ENCODE data around the gene ACSM2B.
"Not testable (repeated sequence)": the region's sequence is repeated elsewhere in the genome, so short reads cannot be mapped to it uniquely, and the experiment has no call there.

Gene ACSM2B

GRCh38 chr16:20611350-20611902 is 35.3 kb upstream of the ACSM2B start:
- no peak overlapping the region for H3K27ac Mint-ChIP-seq
- H3K4me3 Mint-ChIP-seq, result no peak overlapping the region
- H3K4me1 Mint-ChIP-seq (ENCODE audit: low read depth in 2 of 2), result peaks cover 0 to 3% of the 10 kb centered on the region in 2 donors

GRCh38 chr16:20610892-20611349 is 34.8 kb upstream of the ACSM2B start:
- no peak for DNase-seq
- H3K9me3 Mint-ChIP-seq, result no peaks in the 10 kb centered on the region
- H3K36me3 Mint-ChIP-seq (ENCODE audit: insufficient read depth), result no peaks in the 10 kb centered on the region
- H3K4me3 Mint-ChIP-seq, result no peak overlapping the region
- ATAC-seq (replicated peaks), result no peak
- peaks cover 56 to 70% of the 10 kb centered on the region in 2 donors for H3K27me3 Mint-ChIP-seq
- peaks cover 0 to 3% of the 10 kb centered on the region in 2 donors for H3K4me1 Mint-ChIP-seq (ENCODE audit: low read depth in 2 of 2)
- no peak overlapping the region for H3K27ac Mint-ChIP-seq

More at GRCh38 chr16:20611350-20611902, 35.3 kb upstream of the ACSM2B start:
- DNase-seq, result no peak
- ATAC-seq (replicated peaks), result no peak
- no peaks in the 10 kb centered on the region for H3K9me3 Mint-ChIP-seq
- no peaks in the 10 kb centered on the region for H3K36me3 Mint-ChIP-seq (ENCODE audit: insufficient read depth)
- H3K27me3 Mint-ChIP-seq, result peaks cover 56 to 65% of the 10 kb centered on the region in 2 donors

GRCh38 chr16:20610211-20610891 is 34.2 kb upstream of the ACSM2B start:
- DNase-seq, result no peak
- no peaks in the 10 kb centered on the region for H3K36me3 Mint-ChIP-seq (ENCODE audit: insufficient read depth)
- H3K27ac Mint-ChIP-seq, result no peak overlapping the region
- no peaks in the 10 kb centered on the region for H3K9me3 Mint-ChIP-seq
- H3K4me1 Mint-ChIP-seq (ENCODE audit: low read depth in 2 of 2), result peaks cover 0 to 3% of the 10 kb centered on the region in 2 donors
- H3K4me3 Mint-ChIP-seq, result no peak overlapping the region
- no peak for ATAC-seq (replicated peaks)
- H3K27me3 Mint-ChIP-seq, result peaks cover 56 to 71% of the 10 kb centered on the region in 2 donors

- H3K27me3 Mint-ChIP-seq, result peaks cover 2 to 14% of the 10 kb centered on the region in 2 donors
- not testable (repeated sequence) for H3K36me3 Mint-ChIP-seq (ENCODE audit: insufficient read depth); H3K4me1 Mint-ChIP-seq (ENCODE audit: low read depth in 2 of 2); H3K9me3 Mint-ChIP-seq; H3K27ac Mint-ChIP-seq; DNase-seq; H3K4me3 Mint-ChIP-seq; ATAC-seq (replicated peaks)
Observed at GRCh38 chr16:20602205-20602604, 26.0 kb upstream of the ACSM2B start.

GRCh38 chr16:20599475-20599874 is 23.3 kb upstream of the ACSM2B start:
- DNase-seq; H3K27ac Mint-ChIP-seq; H3K9me3 Mint-ChIP-seq; H3K4me1 Mint-ChIP-seq (ENCODE audit: low read depth in 2 of 2); H3K36me3 Mint-ChIP-seq (ENCODE audit: insufficient read depth); ATAC-seq (replicated peaks); H3K4me3 Mint-ChIP-seq: not testable (repeated sequence)
- H3K27me3 Mint-ChIP-seq, result peaks cover 0 to 11% of the 10 kb centered on the region in 2 donors

GRCh38 chr16:20598832-20599469 is 22.8 kb upstream of the ACSM2B start:
- Mint-ChIP-seq H3K9me3 (no peaks in the 10 kb centered on the region), H3K27me3 (peaks cover 0 to 11% of the 10 kb centered on the region in 2 donors), H3K4me3 (no peak overlapping the region), H3K4me1 (ENCODE audit: low read depth in 2 of 2) (no peaks in the 10 kb centered on the region), H3K36me3 (ENCODE audit: insufficient read depth) (no peaks in the 10 kb centered on the region), H3K27ac (no peak overlapping the region)
- DNase-seq, result no peak
- ATAC-seq (replicated peaks), result no peak

GRCh38 chr16:20595694-20596093 is 19.5 kb upstream of the ACSM2B start:
- not testable (repeated sequence) for DNase-seq; H3K4me3 Mint-ChIP-seq; H3K9me3 Mint-ChIP-seq; ATAC-seq (replicated peaks); H3K27ac Mint-ChIP-seq; H3K4me1 Mint-ChIP-seq (ENCODE audit: low read depth in 2 of 2); H3K36me3 Mint-ChIP-seq (ENCODE audit: insufficient read depth)
- peaks cover 0 to 18% of the 10 kb centered on the region in 2 donors for H3K27me3 Mint-ChIP-seq

GRCh38 chr16:20595068-20595467 is 18.9 kb upstream of the ACSM2B start:
- H3K27ac Mint-ChIP-seq; H3K4me1 Mint-ChIP-seq (ENCODE audit: low read depth in 2 of 2); H3K4me3 Mint-ChIP-seq; H3K36me3 Mint-ChIP-seq (ENCODE audit: insufficient read depth); ATAC-seq (replicated peaks); H3K9me3 Mint-ChIP-seq; DNase-seq: not testable (repeated sequence)
- peaks cover 5 to 24% of the 10 kb centered on the region in 2 donors for H3K27me3 Mint-ChIP-seq

- H3K9me3 Mint-ChIP-seq; ATAC-seq (replicated peaks); DNase-seq; H3K4me3 Mint-ChIP-seq; H3K27ac Mint-ChIP-seq; H3K36me3 Mint-ChIP-seq (ENCODE audit: insufficient read depth); H3K4me1 Mint-ChIP-seq (ENCODE audit: low read depth in 2 of 2): not testable (repeated sequence)
- peaks cover 5 to 24% of the 10 kb centered on the region in 2 donors for H3K27me3 Mint-ChIP-seq
Observed at GRCh38 chr16:20592780-20593179, 16.6 kb upstream of the ACSM2B start.

- not testable (repeated sequence) for DNase-seq; H3K4me1 Mint-ChIP-seq (ENCODE audit: low read depth in 2 of 2); H3K4me3 Mint-ChIP-seq; H3K36me3 Mint-ChIP-seq (ENCODE audit: insufficient read depth); H3K9me3 Mint-ChIP-seq; H3K27ac Mint-ChIP-seq; ATAC-seq (replicated peaks)
- H3K27me3 Mint-ChIP-seq, result peaks cover 5 to 13% of the 10 kb centered on the region in 2 donors
Observed at GRCh38 chr16:20589486-20589885, 13.3 kb upstream of the ACSM2B start.

GRCh38 chr16:20587645-20588074 is 11.5 kb upstream of the ACSM2B start:
- ATAC-seq (replicated peaks); H3K27ac Mint-ChIP-seq; H3K36me3 Mint-ChIP-seq (ENCODE audit: insufficient read depth); H3K27me3 Mint-ChIP-seq; H3K4me3 Mint-ChIP-seq; H3K4me1 Mint-ChIP-seq (ENCODE audit: low read depth in 2 of 2); DNase-seq; H3K9me3 Mint-ChIP-seq: not testable (repeated sequence)

- H3K27ac Mint-ChIP-seq; ATAC-seq (replicated peaks); H3K27me3 Mint-ChIP-seq; H3K9me3 Mint-ChIP-seq; H3K36me3 Mint-ChIP-seq (ENCODE audit: insufficient read depth); H3K4me3 Mint-ChIP-seq; H3K4me1 Mint-ChIP-seq (ENCODE audit: low read depth in 2 of 2); DNase-seq: not testable (repeated sequence)
Observed at GRCh38 chr16:20586716-20587115, 10.5 kb upstream of the ACSM2B start.

- not testable (repeated sequence) for H3K36me3 Mint-ChIP-seq (ENCODE audit: insufficient read depth); DNase-seq; H3K27ac Mint-ChIP-seq; ATAC-seq (replicated peaks); H3K9me3 Mint-ChIP-seq; H3K27me3 Mint-ChIP-seq; H3K4me3 Mint-ChIP-seq; H3K4me1 Mint-ChIP-seq (ENCODE audit: low read depth in 2 of 2)
Observed at GRCh38 chr16:20586112-20586511, 9.9 kb upstream of the ACSM2B start.
